ENCODE data around the gene CD79A. TPM values are rescaled to one million over a fixed set of nuclear protein-coding genes. Genes with fewer than 3 reads are reported as not detected.

Gene CD79A
- total RNA-seq, 1 experiment from 2014 or later: 0.82 TPM

DNA sequence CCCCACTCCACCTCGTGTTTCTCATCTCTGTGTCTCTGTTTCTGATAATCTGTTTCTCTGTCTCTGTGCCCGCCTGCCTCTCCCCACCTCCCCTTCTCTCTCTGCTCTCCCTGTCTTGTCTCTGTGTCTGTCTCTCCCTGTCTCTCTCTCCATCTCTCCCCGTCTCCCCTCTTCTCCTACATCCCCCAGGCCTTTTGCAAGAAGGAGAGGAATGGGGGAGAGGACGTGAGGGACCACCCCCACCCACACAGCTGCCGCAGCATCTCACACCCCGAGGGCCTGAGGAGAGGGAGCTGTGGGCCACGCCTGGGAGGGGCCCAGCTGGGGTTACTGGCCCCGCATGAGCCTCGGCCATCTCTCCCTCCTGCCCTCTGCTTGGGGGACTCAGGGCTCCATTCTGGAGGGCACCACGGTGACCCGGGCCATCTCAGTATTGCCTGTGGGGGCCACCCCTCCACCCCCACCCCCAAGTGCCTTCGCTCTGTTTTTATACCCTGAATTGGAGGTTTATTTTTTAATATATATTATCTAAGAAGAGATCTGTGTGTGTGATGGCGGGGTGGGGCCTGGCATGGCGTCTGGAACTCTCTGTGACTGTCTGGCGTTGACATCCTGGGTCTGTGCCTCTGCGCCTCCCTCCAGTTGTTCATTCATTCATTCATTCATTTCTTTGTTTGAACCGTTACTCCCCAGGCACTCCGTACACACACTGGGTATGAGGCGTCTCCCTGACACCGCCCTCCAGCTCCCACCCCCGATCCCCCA is 30.0 kb downstream of the CD79A start:
- Mint-ChIP-seq H3K9me3 (ENCODE audit: unreplicated experiment) (no peaks in the 10 kb centered on the region), H3K4me3 (ENCODE audit: unreplicated experiment) (no peak overlapping the region), H3K27me3 (ENCODE audit: insufficient read depth, unreplicated experiment) (no peaks in the 10 kb centered on the region), H3K4me1 (ENCODE audit: low read depth, unreplicated experiment) (peaks cover 28% of the 10 kb centered on the region), H3K27ac (ENCODE audit: unreplicated experiment) (peak overlapping the region; percentile 0), H3K36me3 (ENCODE audit: insufficient read depth, unreplicated experiment) (peaks cover 24% of the 10 kb centered on the region)
- no TSS peak for BruUV-seq (replicated peaks)
- POLR2A ChIA-PET: no interaction called here
- no peaks in the 10 kb centered on the region for H3K9me3 ChIP-seq
- DNase-seq: no peak
- TF ChIP-seq, protein P1, sequence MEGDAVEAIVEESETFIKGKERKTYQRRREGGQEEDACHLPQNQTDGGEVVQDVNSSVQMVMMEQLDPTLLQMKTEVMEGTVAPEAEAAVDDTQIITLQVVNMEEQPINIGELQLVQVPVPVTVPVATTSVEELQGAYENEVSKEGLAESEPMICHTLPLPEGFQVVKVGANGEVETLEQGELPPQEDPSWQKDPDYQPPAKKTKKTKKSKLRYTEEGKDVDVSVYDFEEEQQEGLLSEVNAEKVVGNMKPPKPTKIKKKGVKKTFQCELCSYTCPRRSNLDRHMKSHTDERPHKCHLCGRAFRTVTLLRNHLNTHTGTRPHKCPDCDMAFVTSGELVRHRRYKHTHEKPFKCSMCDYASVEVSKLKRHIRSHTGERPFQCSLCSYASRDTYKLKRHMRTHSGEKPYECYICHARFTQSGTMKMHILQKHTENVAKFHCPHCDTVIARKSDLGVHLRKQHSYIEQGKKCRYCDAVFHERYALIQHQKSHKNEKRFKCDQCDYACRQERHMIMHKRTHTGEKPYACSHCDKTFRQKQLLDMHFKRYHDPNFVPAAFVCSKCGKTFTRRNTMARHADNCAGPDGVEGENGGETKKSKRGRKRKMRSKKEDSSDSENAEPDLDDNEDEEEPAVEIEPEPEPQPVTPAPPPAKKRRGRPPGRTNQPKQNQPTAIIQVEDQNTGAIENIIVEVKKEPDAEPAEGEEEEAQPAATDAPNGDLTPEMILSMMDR (IDR thresholded peaks at IDR 0.05; ENCODE audit: insufficient read depth in 1 of 2, low read depth in 1 of 2, low read length in 1 of 2, severe bottlenecking in 1 of 2, unreplicated experiment in 1 of 2): no peak
- no peaks in the 10 kb centered on the region; the same call in 1 of the 2 replicates for H3K27me3 ChIP-seq (replicated peaks; ENCODE audit: control insufficient read depth, insufficient read depth, low read length)
- CTCF ChIA-PET: no interaction called here
- intact Hi-C loops (cut with micrococcal nuclease; ENCODE audit: unreplicated experiment): no loop called here
- no peak overlapping the region for H3K4me3 ChIP-seq (ENCODE audit: low read depth, low read length)
- peaks cover 6% of the 10 kb centered on the region for H3K36me3 ChIP-seq (ENCODE audit: control insufficient read depth, insufficient read depth, low read length)
- peaks cover 26% of the 10 kb centered on the region for H3K4me1 ChIP-seq

DNA sequence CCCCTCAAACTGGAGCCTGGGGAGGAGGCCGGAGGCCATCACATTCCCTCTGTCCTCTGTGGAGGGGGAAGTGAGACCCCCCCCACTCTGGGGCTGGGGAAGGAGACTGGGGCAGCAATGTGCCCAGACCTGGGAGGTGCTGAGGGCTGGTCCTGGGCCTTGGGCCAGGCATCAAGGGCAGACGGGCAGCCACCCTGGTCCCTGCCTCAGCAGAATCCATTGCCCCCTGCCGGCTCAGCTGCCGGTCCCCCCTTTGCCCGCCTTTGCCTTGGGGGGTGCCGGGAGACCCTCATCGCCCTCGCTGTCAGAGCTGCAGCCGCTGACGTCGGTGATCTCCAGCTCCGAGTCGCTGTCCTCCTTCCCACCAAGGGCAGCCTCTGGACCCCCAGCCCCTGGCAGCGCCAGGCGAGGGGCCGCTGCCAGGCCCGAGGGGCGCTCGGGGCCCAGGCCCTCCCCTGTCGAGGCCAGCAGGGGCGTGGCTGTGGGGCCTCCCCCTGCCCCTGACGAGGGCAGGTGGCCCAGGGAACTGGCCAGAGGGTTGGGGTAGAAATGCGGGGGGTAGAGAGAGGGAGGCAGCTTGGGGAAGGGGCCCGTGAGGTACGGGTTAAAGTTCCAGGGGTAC is 31.0 kb downstream of the CD79A start:
- Histone ChIP-seq H3K9me3 (no peaks in the 10 kb centered on the region), H3K27me3 (replicated peaks; ENCODE audit: control insufficient read depth, insufficient read depth, low read length) (no peaks in the 10 kb centered on the region; the same call in 1 of the 2 replicates), H3K4me3 (ENCODE audit: low read depth, low read length) (no peak overlapping the region), H3K36me3 (ENCODE audit: control insufficient read depth, insufficient read depth, low read length) (peaks cover 6% of the 10 kb centered on the region), H3K4me1 (peaks cover 26% of the 10 kb centered on the region)
- Mint-ChIP-seq H3K4me3 (ENCODE audit: unreplicated experiment) (no peak overlapping the region), H3K4me1 (ENCODE audit: low read depth, unreplicated experiment) (peaks cover 28% of the 10 kb centered on the region), H3K9me3 (ENCODE audit: unreplicated experiment) (no peaks in the 10 kb centered on the region), H3K27me3 (ENCODE audit: insufficient read depth, unreplicated experiment) (no peaks in the 10 kb centered on the region), H3K27ac (ENCODE audit: unreplicated experiment) (no peak overlapping the region), H3K36me3 (ENCODE audit: insufficient read depth, unreplicated experiment) (peaks cover 24% of the 10 kb centered on the region)
- BruUV-seq (replicated peaks): no TSS peak
- POLR2A ChIA-PET: no interaction called here
- intact Hi-C loops (cut with micrococcal nuclease; ENCODE audit: unreplicated experiment): no loop called here
- CTCF ChIA-PET: no interaction called here
- DNase-seq: no peak
- TF ChIP-seq, protein P1 (IDR thresholded peaks at IDR 0.05; ENCODE audit: insufficient read depth in 1 of 2, low read depth in 1 of 2, low read length in 1 of 2, severe bottlenecking in 1 of 2, unreplicated experiment in 1 of 2): no peak

DNA sequence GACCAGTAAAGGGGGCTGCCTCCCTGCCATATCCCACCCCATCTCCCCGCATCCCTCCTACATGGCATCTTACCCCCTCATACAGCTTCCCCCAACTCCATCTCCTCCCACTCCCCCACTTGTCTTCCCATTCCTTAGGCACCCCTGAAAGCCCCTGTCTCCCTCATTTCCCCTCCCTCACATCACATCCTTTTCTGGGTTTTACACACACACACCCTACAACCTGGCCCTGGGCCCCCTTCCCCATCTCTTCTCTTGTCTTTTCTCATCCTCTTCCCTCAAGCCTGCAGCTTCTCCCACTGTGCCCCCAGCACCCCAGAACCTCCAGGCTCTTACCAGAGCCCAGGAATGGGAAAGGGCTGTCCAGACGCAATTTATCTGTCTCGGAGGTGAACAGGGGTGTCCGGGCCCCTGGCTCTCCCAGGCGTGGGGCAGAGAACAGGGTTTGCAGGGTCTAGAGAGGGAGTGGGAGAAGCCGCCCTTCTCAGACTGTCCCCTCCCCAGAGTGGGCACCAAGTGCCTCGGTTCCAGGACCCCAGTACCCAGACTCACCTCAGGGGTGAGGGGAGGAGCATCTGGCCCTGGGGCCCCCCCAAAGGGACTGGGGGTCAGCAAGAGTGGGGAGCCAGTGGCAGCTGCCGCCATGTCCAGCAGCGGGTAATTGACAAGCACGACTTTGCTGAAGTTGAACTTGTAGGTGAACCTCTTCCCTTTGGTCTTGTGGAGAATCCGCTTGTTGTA is 31.8 kb downstream of the CD79A start:
- DNase-seq: no peak
- intact Hi-C loops (cut with micrococcal nuclease; ENCODE audit: unreplicated experiment): no loop called here
- no peaks in the 10 kb centered on the region for H3K9me3 Mint-ChIP-seq (ENCODE audit: unreplicated experiment)
- TF ChIP-seq, protein P1 (IDR thresholded peaks at IDR 0.05; ENCODE audit: insufficient read depth in 1 of 2, low read depth in 1 of 2, low read length in 1 of 2, severe bottlenecking in 1 of 2, unreplicated experiment in 1 of 2): no peak
- H3K27me3 ChIP-seq (replicated peaks; ENCODE audit: control insufficient read depth, insufficient read depth, low read length): no peaks in the 10 kb centered on the region; the same call in 1 of the 2 replicates
- POLR2A ChIA-PET: no interaction called here
- no peak overlapping the region for H3K4me3 ChIP-seq (ENCODE audit: low read depth, low read length)
- no peak overlapping the region for H3K4me3 Mint-ChIP-seq (ENCODE audit: unreplicated experiment)
- H3K36me3 ChIP-seq (ENCODE audit: control insufficient read depth, insufficient read depth, low read length): peaks cover 3% of the 10 kb centered on the region
- peaks cover 28% of the 10 kb centered on the region for H3K4me1 Mint-ChIP-seq (ENCODE audit: low read depth, unreplicated experiment)
- peaks cover 18% of the 10 kb centered on the region for H3K36me3 Mint-ChIP-seq (ENCODE audit: insufficient read depth, unreplicated experiment)
- CTCF ChIA-PET: no interaction called here
- H3K9me3 ChIP-seq: no peaks in the 10 kb centered on the region
- peaks cover 19% of the 10 kb centered on the region for H3K4me1 ChIP-seq
- H3K27me3 Mint-ChIP-seq (ENCODE audit: insufficient read depth, unreplicated experiment): no peaks in the 10 kb centered on the region
- no TSS peak for BruUV-seq (replicated peaks)
- no peak overlapping the region for H3K27ac Mint-ChIP-seq (ENCODE audit: unreplicated experiment)
